Testis (tissue), 3 donors: ENCODE measurements around the gene PARVG. TPM values are rescaled to one million over a fixed set of nuclear protein-coding genes. Genes with fewer than 3 reads are reported as not detected.

Experiments used
- DNase-seq: peaks from one replicate; pipeline ENCODE4 v3.0.0-alpha.2; 2019
- H3K27ac ChIP-seq, 2 donors: fragments of 200-600 bp; sonication (generic); one replicate each; pipeline ENCODE4 v1.5.1; 2019
- H3K27me3 ChIP-seq: fragments of 200-600 bp; sonication (generic); one replicate; pipeline ENCODE4 v1.5.1; 2019
- H3K36me3 ChIP-seq: fragments of 200-600 bp; sonication (generic); one replicate; pipeline ENCODE4 v1.5.1; 2017; ENCODE audit warnings: low read depth; ENCODE audit errors: missing control alignments
- H3K4me1 ChIP-seq: fragments of 200-600 bp; sonication (generic); one replicate; pipeline ENCODE4 v1.5.1; 2019
- H3K4me3 ChIP-seq, 2 donors: fragments of 200-600 bp; sonication (generic); one replicate each; pipeline ENCODE4 v1.5.1; 2017 to 2019
- H3K9me3 ChIP-seq: fragments of 200-600 bp; sonication (generic); one replicate; pipeline ENCODE4 v1.5.1; 2017
- POLR2A ChIP-seq: fragments of 450-650 bp; IDR thresholded peaks from one replicate; pipeline ENCODE4 v1.6.1; 2017; ENCODE audit warnings: antibody characterized with exemption, mild to moderate bottlenecking, moderate library complexity
- WGBS, 2 donors: methylation state at CpG; one replicate each; pipeline ENCODE4 v1.1.5; 2018; 5-methylcytosine and 5-hydroxymethylcytosine counted together
- intact Hi-C: fragments of 100-400 bp; cut with DNase I; formaldehyde crosslinking; loops from one replicate; pipeline ENCODE4 v1.15.1; 2023; ENCODE audit warnings: low total_unique reads
- polyA plus RNA-seq: library from polyadenylated mRNA; stranded (reverse); fragments of 350-450 nt; fragmentation: Illumina TruSeq; extraction: RNeasy Lipid Tissue Mini Kit (QIAGEN cat#74804); gene quantifications from one replicate; pipeline ENCODE4 v1.2.3, GENCODE V29; 2014; ENCODE audit warnings: low read depth, low replicate concordance; ENCODE audit not compliant: insufficient read depth
- total RNA-seq, 2 donors: library from RNA; depleted of rRNA; stranded (reverse); fragments of >200 nt; gene quantifications; one replicate each; pipeline ENCODE4 v1.2.3, GENCODE V29; 2016
- TF ChIP-seq, protein P1 (sequence below), 3 experiments: fragments of 450-650 bp in 2 of 3; fragments of 200-600 bp in 1 of 3; sonication (generic) in 1 of 3; IDR thresholded peaks; one replicate each; pipeline ENCODE4 v1.5.1; 2016 to 2019; ENCODE audit warnings: antibody characterized with exemption in 3 of 3, mild to moderate bottlenecking in 2 of 3, moderate library complexity in 1 of 3

Gene PARVG
- total and polyA plus RNA-seq, 3 donors from 2014 or later = 7.2 to 14.1 (median 9.7) TPM

- TF ChIP-seq, protein P1, sequence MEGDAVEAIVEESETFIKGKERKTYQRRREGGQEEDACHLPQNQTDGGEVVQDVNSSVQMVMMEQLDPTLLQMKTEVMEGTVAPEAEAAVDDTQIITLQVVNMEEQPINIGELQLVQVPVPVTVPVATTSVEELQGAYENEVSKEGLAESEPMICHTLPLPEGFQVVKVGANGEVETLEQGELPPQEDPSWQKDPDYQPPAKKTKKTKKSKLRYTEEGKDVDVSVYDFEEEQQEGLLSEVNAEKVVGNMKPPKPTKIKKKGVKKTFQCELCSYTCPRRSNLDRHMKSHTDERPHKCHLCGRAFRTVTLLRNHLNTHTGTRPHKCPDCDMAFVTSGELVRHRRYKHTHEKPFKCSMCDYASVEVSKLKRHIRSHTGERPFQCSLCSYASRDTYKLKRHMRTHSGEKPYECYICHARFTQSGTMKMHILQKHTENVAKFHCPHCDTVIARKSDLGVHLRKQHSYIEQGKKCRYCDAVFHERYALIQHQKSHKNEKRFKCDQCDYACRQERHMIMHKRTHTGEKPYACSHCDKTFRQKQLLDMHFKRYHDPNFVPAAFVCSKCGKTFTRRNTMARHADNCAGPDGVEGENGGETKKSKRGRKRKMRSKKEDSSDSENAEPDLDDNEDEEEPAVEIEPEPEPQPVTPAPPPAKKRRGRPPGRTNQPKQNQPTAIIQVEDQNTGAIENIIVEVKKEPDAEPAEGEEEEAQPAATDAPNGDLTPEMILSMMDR (IDR thresholded peaks at IDR 0.05) = no peak
- TF ChIP-seq POLR2A = no peak
- Histone ChIP-seq H3K4me3 (no peak overlapping the region), H3K9me3 (no peaks in the 10 kb centered on the region), H3K36me3 (no peaks in the 10 kb centered on the region), H3K27me3 (no peaks in the 10 kb centered on the region), H3K4me1 (no peaks in the 10 kb centered on the region), H3K27ac (no peak overlapping the region)
- no peak for DNase-seq
- 79 to 89% methylated on average over 8 to 9 of the region's 9 CpGs for WGBS, 2 donors
- intact Hi-C loops = no loop called here
Measured at GRCh38 chr22:44206330-44206645, 25.6 kb downstream of the PARVG start.

GRCh38 chr22:44206696-44207095 lies 26.0 kb downstream of the PARVG start:
- no peak overlapping the region for H3K4me3 ChIP-seq
- WGBS, 2 donors = 88 to 90% methylated on average over 7 to 8 of the region's 8 CpGs
- intact Hi-C loops = no loop called here
- H3K9me3 ChIP-seq = no peaks in the 10 kb centered on the region
- no peaks in the 10 kb centered on the region for H3K36me3 ChIP-seq
- H3K27me3 ChIP-seq = no peaks in the 10 kb centered on the region
- TF ChIP-seq, protein P1 (IDR thresholded peaks at IDR 0.05) = no peak
- TF ChIP-seq POLR2A = no peak
- no peaks in the 10 kb centered on the region for H3K4me1 ChIP-seq
- H3K27ac ChIP-seq = no peak overlapping the region
- no peak for DNase-seq

- Histone ChIP-seq H3K4me1 (no peaks in the 10 kb centered on the region), H3K27me3 (no peaks in the 10 kb centered on the region), H3K27ac (no peak overlapping the region), H3K36me3 (no peaks in the 10 kb centered on the region), H3K9me3 (no peaks in the 10 kb centered on the region), H3K4me3 (no peak overlapping the region)
- TF ChIP-seq, protein P1 (IDR thresholded peaks at IDR 0.05) = no peak
- intact Hi-C loops = no loop called here
- WGBS, 2 donors = 84 to 97% methylated on average over 13 to 15 of the region's 16 CpGs
- no peak for DNase-seq
Measured at GRCh38 chr22:44207173-44207980, 26.7 kb downstream of the PARVG start.

GRCh38 chr22:44207981-44208317 lies 27.2 kb downstream of the PARVG start:
- TF ChIP-seq POLR2A = no peak
- TF ChIP-seq, protein P1 (IDR thresholded peaks at IDR 0.05) = no peak
- no peak overlapping the region for H3K4me3 ChIP-seq
- no peaks in the 10 kb centered on the region for H3K4me1 ChIP-seq
- H3K9me3 ChIP-seq = no peaks in the 10 kb centered on the region
- no peak for DNase-seq
- intact Hi-C loops = no loop called here
- H3K27ac ChIP-seq = no peak overlapping the region
- no peaks in the 10 kb centered on the region for H3K36me3 ChIP-seq
- WGBS, 2 donors = 86 to 91% methylated on average over 3 to 4 of the region's 4 CpGs
- no peaks in the 10 kb centered on the region for H3K27me3 ChIP-seq

- 94 to 95% methylated on average over 3 of the region's 3 CpGs for WGBS, 2 donors
- DNase-seq = no peak
Measured at GRCh38 chr22:44209343-44209742, 28.6 kb downstream of the PARVG start.

More at GRCh38 chr22:44209343-44209742, 28.6 kb downstream of the PARVG start:
- Histone ChIP-seq H3K4me1 (no peaks in the 10 kb centered on the region), H3K4me3 (no peak overlapping the region), H3K36me3 (no peaks in the 10 kb centered on the region), H3K27ac (no peak overlapping the region), H3K9me3 (no peaks in the 10 kb centered on the region), H3K27me3 (no peaks in the 10 kb centered on the region)
- TF ChIP-seq, protein P1 (IDR thresholded peaks at IDR 0.05) = no peak
- no peak for TF ChIP-seq POLR2A
- intact Hi-C loops = no loop called here
